T-cell (primary cell): ENCODE results near the gene SPINDOC. TPM values are rescaled to one million over a fixed set of nuclear protein-coding genes. Genes with fewer than 3 reads are reported as not detected.

Source experiments
- ATAC-seq, 4 experiments: fragments of 200-7000 bp in 3 of 4; fragments of 150-1000 bp in 1 of 4; cut with Tn5 transposase; replicated peaks in 1 of 4; 1 replicate in 3 of 4; 2 replicates in 1 of 4; pipeline ENCODE4 v1.10.0; 2021; ENCODE audit warnings: moderate library complexity in 3 of 4, mild to moderate bottlenecking in 2 of 4, moderate number of reproducible peaks in 1 of 4
- CTCF ChIA-PET, 2 donors: fragments of 300-600 bp; sonication (Branson Sonifier 250); formaldehyde crosslinking; loops; one replicate each; lab custom pipeline; 2022; ENCODE audit warnings: antibody characterized with exemption in 2 of 2; lab: Charles Lee
- POLR2A ChIA-PET, 2 donors: fragments of 300-600 bp; sonication (Branson Sonifier 250); formaldehyde crosslinking; loops; one replicate each; lab custom pipeline; 2022; ENCODE audit warnings: antibody characterized with exemption in 2 of 2; lab: Charles Lee
- DNase-seq, 35 experiments: peaks; one replicate each; pipeline versions ENCODE4 v3.0.0 to v3.0.0-alpha.2; 2013 to 2023
- H3K27ac ChIP-seq: one replicate; pipeline ENCODE4 v1.5.1; 2013; ENCODE audit warnings: low read length
- H3K27me3 ChIP-seq, 2 experiments: replicated peaks in 1 of 2; 1 replicate in 1 of 2; 2 replicates in 1 of 2; pipeline versions ENCODE4 v1.6.1 to v1.7.0; 2013; ENCODE audit warnings: low read length in 1 of 2, mixed read lengths in 1 of 2; ENCODE audit not compliant: control insufficient read depth in 2 of 2, insufficient read depth in 2 of 2; ENCODE audit errors: extremely low read depth in 1 of 2
- H3K36me3 ChIP-seq, 2 donors: 1 replicate in 1 of 2; 2 replicates in 1 of 2; pipeline versions ENCODE4 v1.6.1 to v1.7.0; 2013; ENCODE audit warnings: low read length in 1 of 2; ENCODE audit not compliant: control insufficient read depth in 2 of 2, insufficient read depth in 1 of 2; ENCODE audit errors: extremely low read depth in 1 of 2
- H3K4me1 ChIP-seq, 2 experiments: 1 replicate in 1 of 2; 2 replicates in 1 of 2; pipeline versions ENCODE4 v1.6.1 to v1.7.0; 2013; ENCODE audit warnings: low read length in 2 of 2, mixed read lengths in 1 of 2; ENCODE audit not compliant: insufficient read depth in 2 of 2, control insufficient read depth in 1 of 2; ENCODE audit errors: extremely low read depth in 1 of 2
- H3K4me3 ChIP-seq, 2 donors: 1 replicate in 1 of 2; 2 replicates in 1 of 2; pipeline versions ENCODE4 v1.5.1 to v1.7.0; 2013; ENCODE audit warnings: mild to moderate bottlenecking in 2 of 2, low read length in 1 of 2, moderate library complexity in 1 of 2; ENCODE audit not compliant: control insufficient read depth in 1 of 2; ENCODE audit errors: extremely low read depth in 1 of 2
- H3K9me3 ChIP-seq: 2 replicates; pipeline ENCODE4 v1.7.0; 2013
- H3K27ac Mint-ChIP-seq, 2 donors: one replicate each; pipeline ENCODE4 v1.8.0; 2020 to 2021; ENCODE audit warnings: mild to moderate bottlenecking in 2 of 2, mixed read lengths in 2 of 2
- H3K27me3 Mint-ChIP-seq, 2 donors: one replicate each; pipeline ENCODE4 v1.8.0; 2021 to 2022; ENCODE audit warnings: mixed read lengths in 2 of 2
- H3K36me3 Mint-ChIP-seq: one replicate; pipeline ENCODE4 v1.8.0; 2021; ENCODE audit warnings: mixed read lengths
- H3K4me1 Mint-ChIP-seq, 3 donors: one replicate each; pipeline ENCODE4 v1.8.0; 2020 to 2022; ENCODE audit warnings: mixed read lengths in 3 of 3, mild to moderate bottlenecking in 1 of 3
- H3K4me3 Mint-ChIP-seq, 3 donors: one replicate each; pipeline ENCODE4 v1.8.0; 2020 to 2022; ENCODE audit warnings: mild to moderate bottlenecking in 3 of 3, mixed read lengths in 3 of 3, moderate library complexity in 3 of 3
- H3K9me3 Mint-ChIP-seq, 3 donors: one replicate each; pipeline ENCODE4 v1.8.0; 2020 to 2022; ENCODE audit warnings: mixed read lengths in 3 of 3
- WGBS: methylation state at CpG from one replicate; pipeline ENCODE4 v1.1.5; 2013; ENCODE audit warnings: missing lambda C conversion rate; ENCODE audit not compliant: insufficient coverage; 5-methylcytosine and 5-hydroxymethylcytosine counted together
- total RNA-seq, 35 experiments: library from RNA in 6 of 35; stranded (reverse) in 6 of 35; fragments of 120-200 nt in 1 of 35; gene quantifications; one replicate each; pipeline versions ENCODE4 v1.2.1 to v1.2.4 and lab custom pipeline; 2013 to 2026

Gene SPINDOC
- total RNA-seq, 5 donors from 2014 or later (not counting 1 experiment from before 2014, with no cell fraction given): 8.1 to 16.1 (median 15.3) TPM

DNA sequence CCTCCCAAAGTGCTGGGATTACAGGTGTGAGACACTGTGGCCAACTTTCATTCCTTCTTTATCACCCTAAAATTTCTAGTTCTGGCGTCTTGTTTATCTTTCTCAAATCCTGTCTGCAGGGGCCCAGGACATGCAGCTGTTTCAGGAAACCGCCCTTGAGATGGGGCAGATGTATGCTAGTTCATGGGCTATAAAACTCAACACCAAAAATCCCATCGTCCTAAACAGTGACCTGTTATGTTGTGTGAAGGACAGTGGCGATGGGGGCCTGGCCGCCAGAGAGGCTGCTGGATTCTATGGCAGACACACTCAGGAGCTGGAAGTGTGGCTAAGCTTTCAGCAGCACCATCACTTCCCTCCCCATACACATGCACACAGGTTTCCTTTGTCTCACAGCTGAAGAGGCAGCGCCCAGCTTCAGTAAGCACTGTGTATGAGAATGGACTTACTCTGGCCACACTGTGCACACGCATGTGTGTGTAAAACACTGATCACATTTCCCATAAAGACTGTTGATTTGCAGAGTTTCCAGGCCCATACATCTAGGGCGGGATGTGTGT is 62.3 kb downstream of the SPINDOC start:
- H3K36me3 ChIP-seq: peaks cover 0 to 19% of the 10 kb centered on the region in 2 donors
- Mint-ChIP-seq H3K36me3 (no peaks in the 10 kb centered on the region), H3K27me3 (no peaks in the 10 kb centered on the region), H3K27ac (no peak overlapping the region), H3K4me1 (peaks cover 53 to 83% (median 81%) of the 10 kb centered on the region in 3 donors), H3K4me3 (no peak overlapping the region), H3K9me3 (no peaks in the 10 kb centered on the region)
- H3K4me1 ChIP-seq: peaks cover 50 to 69% of the 10 kb centered on the region in 2 experiments
- ChIA-PET CTCF (no interaction called here), POLR2A (interaction anchor here in 1 of 2 donors (0.7 kb wide), 1 partner anchor 1463 kb away, joined by 3 read pairs; no protein-coding TSS in a partner anchor)
- ATAC-seq (no peak), DNase-seq (no peak)
- no peak overlapping the region for H3K4me3 ChIP-seq
- no CpG with 5 or more reads among the region's 8 CpGs for WGBS
- no peaks in the 10 kb centered on the region for H3K9me3 ChIP-seq
- H3K27ac ChIP-seq: no peak overlapping the region
- no peaks in the 10 kb centered on the region for H3K27me3 ChIP-seq

DNA sequence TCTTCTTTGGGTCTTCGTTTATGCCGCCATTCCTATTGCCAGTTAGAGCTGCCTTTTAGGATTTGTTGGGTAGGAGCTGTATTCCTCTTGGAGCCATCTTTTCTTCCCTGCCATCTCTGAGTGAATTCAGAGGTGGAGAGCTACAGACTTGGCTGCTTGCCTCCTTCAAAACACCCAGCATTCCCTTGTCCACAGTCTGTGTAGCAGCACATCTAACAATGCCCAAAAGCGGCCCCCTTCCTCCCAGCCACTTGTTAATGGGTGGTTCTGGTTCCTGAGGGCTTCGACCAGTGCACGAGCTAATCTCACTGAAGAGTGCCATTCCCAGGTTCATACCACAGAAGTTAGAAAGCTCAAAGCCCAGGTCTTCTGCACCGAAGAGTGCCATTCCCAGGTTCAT is 63.4 kb downstream of the SPINDOC start:
- H3K4me1 Mint-ChIP-seq: peaks cover 56 to 85% (median 84%) of the 10 kb centered on the region in 3 donors
- no peaks in the 10 kb centered on the region for H3K9me3 Mint-ChIP-seq
- H3K4me3 ChIP-seq: no peak overlapping the region
- peaks cover 3% of the 10 kb centered on the region for H3K36me3 Mint-ChIP-seq
- ChIA-PET CTCF (interaction anchor here (0.6 to 0.9 kb wide), 4 partner anchors 7 to 34 kb away, joined by 4 to 7 read pairs (median 5); no protein-coding TSS in a partner anchor), POLR2A (no interaction called here)
- no peaks in the 10 kb centered on the region for H3K9me3 ChIP-seq
- H3K27ac ChIP-seq: no peak overlapping the region
- peaks cover 0 to 19% of the 10 kb centered on the region in 2 donors for H3K36me3 ChIP-seq
- no peaks in the 10 kb centered on the region for H3K27me3 Mint-ChIP-seq
- H3K27ac Mint-ChIP-seq: peak overlapping the region in 1 of 2 donors; percentile 44
- WGBS: 94% methylated on average over 3 of the region's 6 CpGs
- H3K4me3 Mint-ChIP-seq: no peak overlapping the region
- ATAC-seq: no peak
- H3K27me3 ChIP-seq: no peaks in the 10 kb centered on the region
- H3K4me1 ChIP-seq: peaks cover 55 to 70% of the 10 kb centered on the region in 2 experiments
- DNase-seq: no peak

Other genes starting within 250 kb of the SPINDOC start
- 1 to 10 TPM; 3.7 to 10.0 (median 6.0) TPM for gene PLAAT3, start 199.0 kb upstream of the SPINDOC start, total RNA-seq
- gene ATL3, start 142.1 kb upstream of the SPINDOC start, total RNA-seq: 10 to 100 TPM; 27.4 to 43.7 (median 37.6) TPM
- 10 to 100 TPM; 25.0 to 39.7 (median 34.9) TPM for gene RTN3, start 132.0 kb upstream of the SPINDOC start, total RNA-seq
- 1 to 10 TPM; 2.8 to 8.3 (median 4.0) TPM for gene ZFTA, start 44.7 kb upstream of the SPINDOC start, total RNA-seq
- gene MARK2, start 25.7 kb downstream of the SPINDOC start, total RNA-seq: 10 to 100 TPM; 57.4 to 67.2 (median 64.0) TPM
- gene RCOR2, start 103.7 kb downstream of the SPINDOC start, total RNA-seq: under 1 TPM in 3 of 5 donors, not detected in 2; 0.09 to 0.26 (median 0.10) TPM
- 10 to 100 TPM; 19.0 to 27.5 (median 23.5) TPM for gene NAA40, start 125.5 kb downstream of the SPINDOC start, total RNA-seq
- gene COX8A, start 161.2 kb downstream of the SPINDOC start, total RNA-seq: 100 to 1,000 TPM; 108 to 152 (median 125) TPM
- gene OTUB1, start 173.0 kb downstream of the SPINDOC start, total RNA-seq: 10 to 100 TPM; 63.1 to 76.7 (median 67.2) TPM
- gene FLRT1, start 222.5 kb downstream of the SPINDOC start, total RNA-seq: not detected